Suprapubic skin (tissue), 3 donors: ENCODE measurements around the gene LGI2.

ENCODE experiments used
- POLR2A ChIP-seq, 2 donors: fragments of 450-650 bp; IDR thresholded peaks; one replicate each; pipeline ENCODE4 v1.6.1; 2017; ENCODE audit warnings: antibody characterized with exemption in 2 of 2, mild to moderate bottlenecking in 2 of 2, moderate library complexity in 2 of 2
- TF ChIP-seq, protein P1 (sequence below), 2 donors: fragments of 200-600 bp in 1 of 2; fragments of 450-650 bp in 1 of 2; sonication (generic) in 1 of 2; IDR thresholded peaks; one replicate each; pipeline ENCODE4 v1.5.1; 2016 to 2019; ENCODE audit warnings: antibody characterized with exemption in 2 of 2, mild to moderate bottlenecking in 1 of 2, moderate library complexity in 1 of 2

DNA sequence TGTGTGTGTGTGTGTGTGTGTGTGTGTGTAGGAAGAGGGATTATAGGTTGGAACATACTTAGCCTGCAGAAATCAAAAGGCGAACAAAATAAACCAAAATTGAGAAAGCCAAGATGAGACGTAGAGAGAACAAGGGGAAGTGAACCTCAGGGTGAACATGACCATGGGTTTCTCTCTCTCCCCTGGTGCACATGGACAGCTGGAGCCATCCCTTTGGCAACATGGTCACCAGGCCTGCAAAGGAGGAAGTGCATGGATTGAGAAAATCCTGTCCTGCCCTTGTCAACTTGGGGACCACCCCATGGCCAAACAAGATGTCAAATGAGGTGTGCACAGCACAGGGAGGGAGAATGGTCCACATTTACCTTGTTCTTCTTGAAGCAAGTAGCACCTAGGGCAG lies 23.1 kb downstream of the LGI2 start:
- TF ChIP-seq, protein P1, sequence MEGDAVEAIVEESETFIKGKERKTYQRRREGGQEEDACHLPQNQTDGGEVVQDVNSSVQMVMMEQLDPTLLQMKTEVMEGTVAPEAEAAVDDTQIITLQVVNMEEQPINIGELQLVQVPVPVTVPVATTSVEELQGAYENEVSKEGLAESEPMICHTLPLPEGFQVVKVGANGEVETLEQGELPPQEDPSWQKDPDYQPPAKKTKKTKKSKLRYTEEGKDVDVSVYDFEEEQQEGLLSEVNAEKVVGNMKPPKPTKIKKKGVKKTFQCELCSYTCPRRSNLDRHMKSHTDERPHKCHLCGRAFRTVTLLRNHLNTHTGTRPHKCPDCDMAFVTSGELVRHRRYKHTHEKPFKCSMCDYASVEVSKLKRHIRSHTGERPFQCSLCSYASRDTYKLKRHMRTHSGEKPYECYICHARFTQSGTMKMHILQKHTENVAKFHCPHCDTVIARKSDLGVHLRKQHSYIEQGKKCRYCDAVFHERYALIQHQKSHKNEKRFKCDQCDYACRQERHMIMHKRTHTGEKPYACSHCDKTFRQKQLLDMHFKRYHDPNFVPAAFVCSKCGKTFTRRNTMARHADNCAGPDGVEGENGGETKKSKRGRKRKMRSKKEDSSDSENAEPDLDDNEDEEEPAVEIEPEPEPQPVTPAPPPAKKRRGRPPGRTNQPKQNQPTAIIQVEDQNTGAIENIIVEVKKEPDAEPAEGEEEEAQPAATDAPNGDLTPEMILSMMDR (IDR thresholded peaks at IDR 0.05), result no peak
- no peak for TF ChIP-seq POLR2A (IDR thresholded peaks at IDR 0.05)
